ENCODE results near the gene FAXDC2.

FAXDC2 gene

DNA sequence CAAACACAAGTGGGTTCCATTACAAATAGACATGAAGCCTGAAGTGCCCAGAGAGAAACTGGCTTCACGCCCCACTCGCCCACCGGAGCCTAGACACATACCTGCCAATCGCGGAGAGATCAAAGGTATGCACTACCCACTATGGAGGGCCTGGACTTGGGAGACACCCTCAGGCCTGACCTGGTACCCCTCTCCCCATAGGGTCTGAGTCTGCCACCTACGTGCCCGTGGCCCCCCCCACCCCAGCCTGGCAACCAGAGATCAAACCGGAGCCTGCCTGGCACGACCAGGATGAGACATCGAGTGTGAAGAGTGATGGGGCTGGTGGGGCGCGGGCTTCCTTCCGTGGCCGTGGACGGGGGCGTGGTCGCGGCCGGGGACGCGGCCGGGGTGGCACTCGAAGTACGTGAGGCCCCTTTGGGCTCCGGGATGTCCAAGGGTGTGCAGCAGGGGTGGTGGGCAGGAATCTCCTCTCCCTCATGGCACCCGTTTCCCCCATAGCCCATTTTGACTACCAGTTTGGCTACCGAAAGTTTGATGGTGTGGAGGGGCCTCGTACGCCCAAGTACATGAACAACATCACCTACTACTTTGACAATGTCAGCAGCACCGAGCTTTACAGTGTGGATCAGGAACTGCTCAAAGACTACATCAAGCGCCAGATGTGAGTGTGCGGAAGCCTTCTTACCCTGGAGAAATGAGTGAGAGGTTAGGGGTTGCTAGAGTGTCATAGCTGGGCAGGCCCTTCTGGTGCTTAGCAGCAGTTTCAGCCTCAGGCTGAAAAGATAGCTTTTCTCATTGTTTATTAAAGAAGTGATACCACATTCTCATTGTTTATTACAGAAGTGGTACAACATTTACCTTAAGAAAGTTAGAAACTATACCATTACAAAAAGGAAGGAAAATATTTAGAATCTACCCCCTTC lies 56.5 kb downstream of the FAXDC2 start:
- no peak for DNase-seq

DNA sequence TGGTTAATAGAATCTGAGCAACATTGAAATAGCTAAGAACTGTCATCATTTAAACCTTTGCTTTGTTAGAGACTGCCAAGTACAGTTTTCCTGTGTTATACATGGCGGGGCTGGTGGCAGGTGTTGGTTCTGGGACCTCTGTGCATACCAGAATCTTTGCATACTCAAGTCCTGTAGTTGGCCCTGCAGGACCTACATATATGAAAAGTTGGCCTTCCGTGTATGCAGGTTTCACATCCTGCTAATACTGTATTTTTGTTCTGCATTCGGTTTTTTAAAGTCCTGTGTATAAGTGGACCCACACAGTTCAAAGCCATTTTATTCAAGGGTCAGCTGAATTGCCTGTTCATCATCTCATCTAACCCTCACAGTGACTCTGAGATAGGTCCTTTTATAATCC lies 58.9 kb downstream of the FAXDC2 start:
- DNase-seq = no peak

DNA sequence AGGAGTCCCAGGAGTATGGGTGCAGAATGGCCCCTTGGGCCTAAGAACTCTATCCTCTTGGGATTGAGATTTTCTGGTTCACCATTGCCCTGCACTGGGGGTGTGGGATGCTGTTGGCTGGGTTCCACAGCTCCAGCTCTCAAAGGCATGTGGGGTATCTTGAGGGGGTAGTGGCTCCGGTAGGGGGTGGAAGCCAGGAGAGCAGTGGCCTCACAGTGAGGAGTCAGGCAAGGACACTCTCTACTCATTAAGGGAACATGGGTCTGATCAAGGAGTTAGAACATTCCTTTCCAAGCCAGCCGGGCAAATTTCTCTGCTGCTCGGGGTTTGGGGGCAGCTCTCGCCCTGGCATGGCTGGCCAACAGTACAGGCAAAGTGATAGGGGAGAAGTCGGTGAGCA lies 62.2 kb downstream of the FAXDC2 start:
- no peak for DNase-seq

DNA sequence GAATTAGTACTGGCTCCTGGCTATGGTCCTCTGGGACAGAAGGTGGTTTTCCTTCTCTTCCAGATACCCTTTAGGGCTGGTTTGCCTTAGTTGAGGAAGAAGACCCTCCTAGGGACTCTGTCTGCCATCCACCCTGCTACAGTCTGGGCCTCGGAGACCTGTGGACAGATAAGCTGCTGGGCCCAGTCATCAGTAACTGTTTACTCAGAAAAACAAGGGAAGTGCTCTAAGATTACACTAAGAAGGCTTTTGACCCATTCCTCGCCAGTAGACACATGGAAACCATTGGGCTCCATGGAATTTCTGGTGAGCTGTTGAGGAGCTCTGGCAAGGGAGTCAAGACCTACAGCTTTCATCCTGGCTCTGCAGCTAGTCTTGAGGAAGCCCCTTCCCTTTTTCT lies 64.0 kb downstream of the FAXDC2 start:
- DNase-seq = no peak

DNA sequence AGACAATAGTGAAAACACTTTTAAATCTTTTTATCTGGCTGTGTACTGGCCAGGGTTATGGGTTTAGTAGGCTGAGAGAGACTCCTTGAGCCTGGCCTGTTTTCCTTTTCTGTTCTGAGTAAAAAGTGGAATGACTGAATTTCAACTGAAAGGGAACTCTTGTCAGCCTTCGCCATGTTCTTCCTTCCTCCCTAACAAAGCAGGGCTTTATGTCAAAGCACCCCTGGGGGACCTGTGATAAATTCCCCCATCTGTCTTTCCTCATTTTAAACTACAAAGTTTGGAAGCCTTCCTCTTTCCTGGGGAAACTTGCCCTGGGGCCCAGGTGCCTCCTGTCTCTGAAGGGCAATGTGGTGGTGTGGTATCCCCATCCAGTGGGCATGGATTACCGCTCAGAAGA lies 65.5 kb downstream of the FAXDC2 start:
- no peak for DNase-seq

DNA sequence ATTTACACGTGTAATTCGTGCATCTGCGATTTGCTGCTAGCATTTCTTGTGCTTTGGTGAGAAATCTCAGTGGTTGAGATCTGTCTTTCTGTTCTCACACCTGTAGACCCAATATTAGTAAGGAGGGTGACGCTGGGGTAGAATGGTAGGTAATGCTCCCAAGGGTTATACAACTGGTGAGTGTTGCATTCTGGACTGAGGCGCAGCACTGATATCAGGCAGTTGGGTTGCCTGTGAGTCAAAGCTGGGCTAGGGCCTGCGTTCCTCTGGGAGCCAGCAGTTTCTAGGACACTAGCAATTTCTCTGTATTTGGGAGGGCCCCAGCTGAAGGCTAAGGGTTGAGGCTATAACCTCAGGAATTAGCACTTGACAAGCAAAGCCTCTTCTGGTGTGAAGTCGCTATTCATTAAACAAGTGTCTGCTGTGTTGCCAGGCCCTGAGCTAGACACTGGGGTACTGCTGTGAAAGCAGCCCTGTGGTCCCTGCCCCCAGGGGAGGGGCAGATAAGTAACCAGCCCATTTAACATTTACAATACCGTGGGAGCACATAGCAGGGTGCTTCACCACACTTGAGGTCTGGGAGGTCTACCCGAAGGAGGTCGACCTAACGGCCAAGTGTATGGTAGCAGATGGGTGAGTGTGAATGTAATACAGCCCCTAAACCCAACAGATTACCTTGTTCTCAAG lies 66.5 kb downstream of the FAXDC2 start:
- no peak for DNase-seq

DNA sequence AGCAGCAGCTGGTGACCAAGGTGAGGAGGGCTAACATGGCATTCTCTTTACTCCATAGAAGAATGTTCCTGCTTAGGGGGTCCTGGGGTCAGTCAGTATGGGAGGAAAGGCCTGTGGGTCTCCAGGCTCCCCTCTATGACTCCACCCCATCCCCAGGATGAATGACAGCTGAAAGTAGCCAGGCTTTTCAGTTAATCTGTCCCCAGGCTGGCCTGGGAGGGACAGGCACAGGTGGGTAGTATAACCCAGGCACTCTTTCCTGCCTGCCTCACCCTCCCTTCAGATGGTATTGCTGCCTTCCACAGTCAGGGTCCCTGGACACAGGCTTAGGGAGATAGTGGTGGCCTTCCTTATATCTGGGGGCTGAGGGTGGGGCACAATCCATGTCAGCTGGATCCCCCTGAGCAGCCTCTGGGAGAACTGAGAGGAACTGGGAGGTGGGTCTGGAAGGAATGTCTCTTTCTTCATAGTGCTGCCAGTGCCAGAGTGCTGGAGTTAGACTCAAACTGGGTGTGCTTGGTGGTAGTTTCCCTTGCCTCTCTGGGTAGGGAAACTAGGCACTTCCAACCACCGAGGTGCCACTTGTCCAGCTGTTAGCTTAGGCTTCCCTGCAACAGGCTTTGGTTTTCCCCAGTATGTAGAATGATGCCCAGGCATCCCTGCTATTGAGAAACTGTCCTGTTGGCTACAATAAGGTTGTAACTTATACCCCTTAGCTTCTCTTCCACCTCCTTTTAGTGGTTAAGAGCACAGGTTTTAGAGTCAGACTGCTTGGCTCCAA lies 67.4 kb downstream of the FAXDC2 start:
- DNase-seq = no peak

DNA sequence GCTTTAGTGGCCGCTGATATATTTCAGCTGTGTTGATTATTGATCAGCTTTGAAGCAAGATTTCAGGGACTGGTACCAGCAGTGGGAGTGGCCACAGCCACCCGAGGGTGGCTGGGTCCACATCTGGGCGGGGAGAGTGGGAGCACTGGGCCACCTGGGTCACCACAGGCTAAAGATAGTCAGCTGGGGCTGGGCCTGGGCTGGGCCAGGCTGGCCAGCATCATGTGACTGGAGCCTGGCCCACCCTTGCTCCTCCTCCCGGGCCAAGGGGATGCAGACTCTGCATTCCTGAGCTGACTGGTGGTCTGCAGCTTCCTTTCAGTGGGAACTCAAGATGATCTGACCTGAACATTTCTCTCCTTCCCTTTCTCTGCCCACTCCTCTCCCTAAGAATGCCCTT lies 68.1 kb downstream of the FAXDC2 start:
- no peak for DNase-seq

DNA sequence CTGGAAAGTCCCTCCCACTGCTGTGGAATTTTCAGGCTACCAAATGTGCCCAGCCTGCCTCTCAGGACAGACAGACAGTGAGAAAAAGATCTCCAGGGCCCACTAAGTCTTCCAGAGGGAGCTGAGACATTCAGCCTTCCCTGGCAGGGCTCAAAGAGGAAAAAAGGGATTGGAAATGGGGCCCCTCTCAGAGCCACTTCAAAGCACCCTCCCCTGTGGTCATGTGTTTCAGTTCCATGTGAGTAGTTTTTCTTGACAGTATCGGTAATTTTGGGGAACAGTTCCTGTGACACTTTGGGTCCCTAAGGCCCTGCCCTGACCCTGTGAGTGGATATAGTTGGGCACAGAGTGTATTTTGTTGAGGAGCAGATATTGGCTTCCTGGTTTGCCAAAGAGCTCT lies 70.3 kb downstream of the FAXDC2 start:
- DNase-seq = no peak

DNA sequence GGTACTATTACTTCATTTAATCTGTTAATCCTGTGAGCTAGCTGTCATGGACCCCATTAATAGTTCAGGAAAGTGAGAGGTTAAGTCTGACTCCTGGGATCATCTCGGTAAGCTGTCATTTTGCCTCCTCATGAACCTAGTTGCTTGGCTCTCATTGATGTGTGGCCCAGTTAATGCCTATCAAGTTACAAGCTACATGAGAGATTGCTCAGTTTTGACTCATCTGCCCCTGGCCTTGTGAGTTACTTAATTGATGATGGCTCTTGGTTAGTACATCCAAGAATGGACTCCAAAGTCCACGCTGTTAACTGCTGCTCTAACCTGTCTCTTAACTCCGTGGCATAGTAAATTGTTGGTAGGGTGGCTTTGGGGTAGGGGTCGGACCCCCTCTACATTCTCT lies 71.3 kb downstream of the FAXDC2 start:
- DNase-seq = no peak

DNA sequence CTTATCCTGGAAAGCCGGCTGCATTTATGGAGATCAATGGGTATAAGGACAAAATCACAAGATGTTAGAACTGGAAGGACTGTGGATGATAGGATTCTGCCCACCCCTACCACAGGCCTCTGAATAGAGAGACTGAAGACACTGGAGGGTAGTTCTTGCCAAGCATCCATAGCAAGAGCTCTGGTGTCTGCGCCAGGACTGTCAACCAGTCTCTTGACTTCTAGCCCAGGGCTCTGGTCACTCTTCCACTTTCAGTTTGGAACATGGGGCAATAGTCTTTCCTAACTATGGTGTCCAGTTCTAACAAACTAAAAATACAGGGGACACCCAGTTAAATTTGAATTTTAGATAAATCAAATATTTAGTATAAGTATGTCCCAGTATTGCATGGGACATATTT lies 71.9 kb downstream of the FAXDC2 start:
- no peak for DNase-seq

DNA sequence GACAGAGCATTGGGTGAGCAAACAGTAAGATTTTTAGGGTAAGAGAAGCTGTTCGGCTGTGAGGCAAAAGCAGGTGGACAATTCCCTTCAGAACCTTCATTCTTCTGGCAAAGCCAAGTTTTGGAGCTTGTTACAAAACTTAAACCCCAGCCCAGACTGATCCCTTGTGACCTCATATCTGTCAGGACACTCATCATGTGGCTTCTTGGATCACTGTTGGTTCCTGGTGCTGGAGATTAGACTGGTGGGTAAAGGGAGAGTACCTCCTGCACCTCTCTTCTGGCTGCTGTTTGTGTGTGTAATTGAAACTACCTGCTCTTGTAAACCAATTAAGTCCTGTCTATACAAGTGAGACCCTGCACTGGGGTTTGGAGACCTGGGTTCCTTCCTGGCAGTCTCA lies 74.2 kb downstream of the FAXDC2 start:
- DNase-seq = no peak

DNA sequence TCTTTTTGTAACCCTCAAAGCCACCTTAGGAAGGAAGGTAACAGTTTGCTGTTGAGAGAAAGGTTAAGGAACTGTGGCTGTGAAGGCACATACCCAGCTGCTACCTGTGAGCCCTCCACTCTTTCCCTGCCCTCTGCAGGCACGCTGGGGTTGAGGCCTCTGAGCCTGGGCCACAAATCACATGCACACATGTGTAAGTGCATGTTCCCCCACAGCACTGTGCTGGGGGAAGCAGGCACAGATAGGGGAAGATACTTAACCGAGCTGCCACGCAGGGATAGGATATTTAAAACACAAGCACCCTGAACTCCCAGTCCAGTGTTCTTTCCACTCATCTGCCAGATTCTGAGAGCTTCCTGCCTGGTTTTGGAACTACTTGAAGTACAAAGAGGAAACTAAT lies 77.1 kb downstream of the FAXDC2 start:
- DNase-seq = no peak

DNA sequence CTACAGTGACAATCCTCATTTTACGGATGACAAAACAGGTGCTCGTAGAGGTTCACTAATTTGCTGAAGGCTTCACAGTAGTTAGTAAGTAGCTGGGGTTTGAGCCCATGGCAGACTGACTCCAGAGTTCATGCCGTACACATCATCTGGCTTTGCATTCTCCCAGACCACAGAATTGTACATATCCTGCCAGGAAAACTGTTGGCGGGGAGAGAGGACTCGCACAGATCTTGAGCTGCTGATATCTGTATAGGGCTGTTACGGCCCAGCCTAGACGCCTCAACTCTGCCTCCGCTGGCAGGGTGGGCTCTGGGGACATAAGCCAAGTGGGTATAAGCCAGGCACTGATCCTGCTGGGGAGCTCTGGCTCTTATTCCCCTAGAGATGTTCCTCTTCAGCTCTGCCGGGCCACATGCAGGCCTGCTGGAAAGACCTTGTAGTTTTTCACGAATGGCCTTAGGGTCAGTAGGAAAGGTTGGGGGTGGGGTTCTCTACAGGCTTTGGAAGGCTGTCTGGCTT lies 79.0 kb downstream of the FAXDC2 start:
- peak; percentile 31 for DNase-seq

DNA sequence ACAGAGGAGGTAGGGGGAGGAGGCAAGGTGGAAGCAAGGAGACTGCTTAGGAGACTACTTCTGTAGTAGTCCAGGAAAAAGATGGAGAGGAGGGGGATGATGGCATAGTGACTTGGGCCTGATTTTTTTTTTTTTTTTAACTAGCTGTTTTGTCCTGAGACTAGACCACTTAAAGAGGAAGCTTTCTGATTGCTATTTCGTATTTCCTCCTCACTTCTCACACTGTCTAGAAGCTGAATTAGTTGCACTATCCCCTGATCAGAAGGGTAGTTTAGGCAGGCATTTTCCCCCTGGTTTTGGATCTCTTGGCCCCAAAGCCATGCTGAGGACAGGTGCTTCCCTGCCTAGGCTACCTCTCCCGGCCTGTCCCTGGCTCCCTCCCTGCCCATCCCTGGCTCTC lies 80.3 kb downstream of the FAXDC2 start:
- DNase-seq = no peak

Measured in NCI-H1694 (cell line).